Measurements from ENCODE around the gene HOXB9. TPM values are rescaled to one million over a fixed set of nuclear protein-coding genes. Genes with fewer than 3 reads are reported as not detected.

The HOXB9 gene
- total and polyA plus RNA-seq, 2 donors from 2014 or later, result 29.2 to 45.8 TPM

DNA sequence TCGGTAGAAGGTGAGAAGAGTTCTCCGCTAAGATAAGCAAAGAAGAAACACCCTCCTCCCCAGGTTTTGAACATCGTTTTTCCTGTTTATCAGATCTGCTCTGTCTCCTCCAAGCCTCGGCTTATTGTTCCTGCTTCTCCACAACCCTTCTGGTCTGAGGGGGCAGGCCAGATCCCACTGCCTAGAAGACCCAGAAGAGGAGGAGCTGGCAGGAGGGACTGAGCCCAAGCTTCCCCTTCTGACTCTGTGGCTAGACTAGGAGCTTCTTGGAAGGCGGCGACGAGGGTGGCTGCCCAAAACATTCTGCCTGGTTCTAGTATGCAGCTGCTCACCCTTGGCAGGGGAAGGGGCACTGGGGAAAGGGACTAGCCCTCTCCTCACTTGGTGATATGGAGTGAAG, 27.4 kb downstream of the HOXB9 start:
- peak overlapping the region; percentile 90 to 91 for H3K27ac ChIP-seq (ENCODE audit: low read depth in 2 of 2, low read length in 2 of 2)
- no peaks in the 10 kb centered on the region for H3K27me3 ChIP-seq (ENCODE audit: control insufficient read depth, insufficient read depth, low read length)
- DNase-seq (peak in 2 of 5 donors; percentile 59 to 61), FAIRE-seq (no peak)
- H3K9me3 ChIP-seq (ENCODE audit: control insufficient read depth in 2 of 3, insufficient read depth in 1 of 3, low read length in 3 of 3), result no peaks in the 10 kb centered on the region
- TF ChIP-seq, protein P1, sequence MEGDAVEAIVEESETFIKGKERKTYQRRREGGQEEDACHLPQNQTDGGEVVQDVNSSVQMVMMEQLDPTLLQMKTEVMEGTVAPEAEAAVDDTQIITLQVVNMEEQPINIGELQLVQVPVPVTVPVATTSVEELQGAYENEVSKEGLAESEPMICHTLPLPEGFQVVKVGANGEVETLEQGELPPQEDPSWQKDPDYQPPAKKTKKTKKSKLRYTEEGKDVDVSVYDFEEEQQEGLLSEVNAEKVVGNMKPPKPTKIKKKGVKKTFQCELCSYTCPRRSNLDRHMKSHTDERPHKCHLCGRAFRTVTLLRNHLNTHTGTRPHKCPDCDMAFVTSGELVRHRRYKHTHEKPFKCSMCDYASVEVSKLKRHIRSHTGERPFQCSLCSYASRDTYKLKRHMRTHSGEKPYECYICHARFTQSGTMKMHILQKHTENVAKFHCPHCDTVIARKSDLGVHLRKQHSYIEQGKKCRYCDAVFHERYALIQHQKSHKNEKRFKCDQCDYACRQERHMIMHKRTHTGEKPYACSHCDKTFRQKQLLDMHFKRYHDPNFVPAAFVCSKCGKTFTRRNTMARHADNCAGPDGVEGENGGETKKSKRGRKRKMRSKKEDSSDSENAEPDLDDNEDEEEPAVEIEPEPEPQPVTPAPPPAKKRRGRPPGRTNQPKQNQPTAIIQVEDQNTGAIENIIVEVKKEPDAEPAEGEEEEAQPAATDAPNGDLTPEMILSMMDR (IDR thresholded peaks at IDR 0.05; ENCODE audit: borderline replicate concordance, extremely low read depth, insufficient read depth), result no peak
- peak overlapping the region; percentile 65 to 69 (median 67) for H3K4me3 ChIP-seq (ENCODE audit: low read length in 3 of 3)
- peak overlapping the region; percentile 20 to 72 (median 65) for H3K9ac ChIP-seq (ENCODE audit: low read length in 3 of 3)
- H3K36me3 ChIP-seq (ENCODE audit: control insufficient read depth in 2 of 3, insufficient read depth in 3 of 3, low read length in 3 of 3), result peaks cover 0 to 12% (median 0%) of the 10 kb centered on the region in 3 donors
- intact Hi-C loops (cut with DNase I), result loop anchor here (10.0 kb wide), 1 partner anchor 264 kb away; no protein-coding TSS in a partner anchor
- peaks cover 0 to 12% (median 11%) of the 10 kb centered on the region in 3 donors for H3K4me1 ChIP-seq (ENCODE audit: control insufficient read depth in 2 of 3, insufficient read depth in 2 of 3, low read depth in 1 of 3, low read length in 3 of 3)

DNA sequence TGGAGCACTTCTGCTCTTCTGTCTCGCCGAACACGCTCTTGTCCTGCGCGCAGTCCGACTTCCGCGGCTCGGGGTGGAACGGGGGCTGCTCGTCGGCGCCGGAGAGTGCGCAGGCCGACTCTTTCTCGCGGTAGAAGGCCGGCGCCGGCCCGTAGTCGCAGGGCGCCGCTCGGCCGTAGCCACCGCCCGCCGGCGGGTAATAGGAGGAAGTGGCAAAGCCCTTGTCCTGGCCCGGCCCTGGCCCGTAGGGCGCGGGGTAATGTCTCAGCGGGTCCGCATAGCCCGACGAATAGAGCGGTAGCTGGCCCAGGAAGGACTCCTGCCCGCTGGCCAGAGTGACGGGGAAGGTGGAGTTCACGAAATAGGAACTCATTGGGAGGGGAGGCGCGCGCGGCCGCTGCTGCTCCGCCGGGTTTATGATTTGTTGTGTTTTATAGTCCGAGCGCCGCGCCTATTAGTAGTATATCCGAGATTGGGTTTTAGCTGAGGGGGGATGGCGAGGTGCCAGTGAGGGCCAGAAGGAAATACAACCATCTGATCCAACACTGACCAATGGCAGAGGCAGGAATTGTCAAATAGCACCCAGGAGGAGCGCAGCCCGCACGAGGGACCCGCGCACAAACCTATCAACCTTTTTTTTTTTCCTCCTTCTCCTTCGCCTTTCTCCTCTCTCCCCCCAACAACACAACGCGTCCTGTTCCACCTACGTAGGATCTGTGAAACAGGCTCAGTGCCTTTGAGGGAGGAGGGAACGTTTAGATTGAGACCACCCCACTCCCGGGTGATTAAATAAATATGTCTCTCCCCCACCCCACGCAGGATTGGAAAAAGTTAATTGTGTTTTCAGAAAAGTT, 28.2 kb downstream of the HOXB9 start:
- no peak for FAIRE-seq
- peak; percentile 81 to 95 (median 90) for DNase-seq
- TF ChIP-seq, protein P1 (IDR thresholded peaks at IDR 0.05; ENCODE audit: borderline replicate concordance, extremely low read depth, insufficient read depth), result no peak
- Histone ChIP-seq H3K27ac (ENCODE audit: low read depth in 2 of 2, low read length in 2 of 2) (peak overlapping the region; percentile 90 to 91), H3K9ac (ENCODE audit: low read length in 3 of 3) (peak overlapping the region; percentile 65 to 82 (median 72)), H3K4me1 (ENCODE audit: control insufficient read depth in 2 of 3, insufficient read depth in 2 of 3, low read depth in 1 of 3, low read length in 3 of 3) (peaks cover 0 to 12% (median 11%) of the 10 kb centered on the region in 3 donors), H3K27me3 (ENCODE audit: control insufficient read depth, insufficient read depth, low read length) (no peaks in the 10 kb centered on the region), H3K36me3 (ENCODE audit: control insufficient read depth in 2 of 3, insufficient read depth in 3 of 3, low read length in 3 of 3) (peaks cover 0 to 12% (median 0%) of the 10 kb centered on the region in 3 donors), H3K9me3 (ENCODE audit: control insufficient read depth in 2 of 3, insufficient read depth in 1 of 3, low read length in 3 of 3) (no peaks in the 10 kb centered on the region), H3K4me3 (ENCODE audit: low read length in 3 of 3) (peak overlapping the region; percentile 65 to 69 (median 67))
- intact Hi-C loops (cut with DNase I), result loop anchor here (10.0 kb wide), 1 partner anchor 263 kb away; no protein-coding TSS in a partner anchor

DNA sequence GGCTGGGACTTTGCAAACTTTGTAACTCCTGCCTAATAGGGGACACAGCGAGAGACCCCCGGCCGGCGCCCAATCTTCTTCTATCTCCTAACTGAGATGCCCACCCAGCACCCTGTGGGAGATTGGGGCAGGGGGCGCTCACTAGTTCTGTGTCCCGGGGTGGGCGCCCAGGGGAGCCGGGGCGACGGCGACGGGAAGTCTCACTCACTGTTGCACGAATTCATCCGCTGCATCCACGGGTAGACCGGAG, 28.7 kb downstream of the HOXB9 start:
- Histone ChIP-seq H3K27me3 (ENCODE audit: control insufficient read depth, insufficient read depth, low read length) (no peaks in the 10 kb centered on the region), H3K4me1 (ENCODE audit: control insufficient read depth in 2 of 3, insufficient read depth in 2 of 3, low read depth in 1 of 3, low read length in 3 of 3) (peaks cover 0 to 12% (median 11%) of the 10 kb centered on the region in 3 donors), H3K9me3 (ENCODE audit: control insufficient read depth in 2 of 3, insufficient read depth in 1 of 3, low read length in 3 of 3) (no peaks in the 10 kb centered on the region), H3K27ac (ENCODE audit: low read depth in 2 of 2, low read length in 2 of 2) (peak overlapping the region; percentile 90 to 91), H3K4me3 (ENCODE audit: low read length in 3 of 3) (peak overlapping the region; percentile 69 to 75 (median 70)), H3K36me3 (ENCODE audit: control insufficient read depth in 2 of 3, insufficient read depth in 3 of 3, low read length in 3 of 3) (peaks cover 0 to 12% (median 0%) of the 10 kb centered on the region in 3 donors), H3K9ac (ENCODE audit: low read length in 3 of 3) (peak overlapping the region in 2 of 3 donors; percentile 72 to 82)
- TF ChIP-seq, protein P1 (IDR thresholded peaks at IDR 0.05; ENCODE audit: borderline replicate concordance, extremely low read depth, insufficient read depth), result no peak
- intact Hi-C loops (cut with DNase I), result loop anchor here (10.0 kb wide), 1 partner anchor 263 kb away; no protein-coding TSS in a partner anchor
- DNase-seq (peak in 2 of 5 donors; percentile 68 to 78), FAIRE-seq (no peak)

Data from kidney (tissue), 14 donors.